H1 (cell line): ENCODE data around the gene HTR3C. TPM values are rescaled to one million over a fixed set of nuclear protein-coding genes. Genes with fewer than 3 reads are reported as not detected.

Experiments
- CTCF ChIA-PET: fragments of 300-600 bp; sonication (Branson Sonifier 250); formaldehyde crosslinking; loops from one replicate; lab custom pipeline; 2021; ENCODE audit not compliant: partially characterized antibody; lab: Charles Lee
- POLR2A ChIA-PET: fragments of 300-600 bp; sonication (Branson Sonifier 250); formaldehyde crosslinking; loops from one replicate; lab custom pipeline; 2021; ENCODE audit warnings: inconsistent platforms; ENCODE audit not compliant: partially characterized antibody; lab: Charles Lee
- DNase-seq, 2 experiments: peaks; one replicate each; pipeline versions ENCODE4 v3.0.0 to v3.0.0-alpha.2; 2010 to 2022; ENCODE audit warnings: low spot score in 2 of 2, low read depth in 1 of 2, mixed read lengths in 1 of 2
- FAIRE-seq: peaks from 2 replicates; lab custom pipeline; 2011; peaks lifted over from hg19 to GRCh38; lab: Jason Lieb, UNC
- H2AFZ ChIP-seq: 2 replicates; pipeline ENCODE4 v1.8.1; 2012; ENCODE audit warnings: low read length, inconsistent platforms
- H2AK5ac ChIP-seq: 2 replicates; pipeline ENCODE4 v1.6.1; 2013; ENCODE audit warnings: low read depth, low read length
- H2BK120ac ChIP-seq: replicated peaks from 2 replicates; pipeline ENCODE3; 2013; ENCODE audit warnings: low read depth, low read length, inconsistent platforms
- H2BK12ac ChIP-seq: 2 replicates; pipeline ENCODE4 v1.6.1; 2013; ENCODE audit warnings: low read depth, low read length
- H2BK15ac ChIP-seq: 2 replicates; pipeline ENCODE4 v1.6.1; 2013; ENCODE audit warnings: low read length
- H2BK20ac ChIP-seq: 2 replicates; pipeline ENCODE4 v1.6.1; 2013; ENCODE audit warnings: low read length
- H2BK5ac ChIP-seq: 2 replicates; pipeline ENCODE4 v1.6.1; 2013; ENCODE audit warnings: low read depth, low read length
- H3K14ac ChIP-seq: 2 replicates; pipeline ENCODE4 v1.6.1; 2013; ENCODE audit warnings: inconsistent platforms; ENCODE audit not compliant: insufficient read length
- H3K18ac ChIP-seq: 2 replicates; pipeline ENCODE4 v1.6.1; 2013; ENCODE audit warnings: low read length; ENCODE audit errors: extremely low read depth
- H3K23ac ChIP-seq: 2 replicates; pipeline ENCODE4 v1.6.1; 2013; ENCODE audit warnings: inconsistent platforms; ENCODE audit not compliant: insufficient read length
- H3K23me2 ChIP-seq: 2 replicates; pipeline ENCODE4 v1.6.1; 2013; ENCODE audit warnings: low read depth, low read length
- H3K27ac ChIP-seq: 2 replicates; pipeline ENCODE4 v1.6.1; 2011; ENCODE audit warnings: low read depth, low read length, inconsistent platforms
- H3K27me3 ChIP-seq, 4 experiments: replicated peaks in 1 of 4; 1 replicate in 1 of 4; 2 replicates in 3 of 4; pipeline versions ENCODE4 v1.6.1 to v1.8.1; 2011 to 2013; ENCODE audit warnings: low read length in 3 of 4, mild to moderate bottlenecking in 3 of 4, inconsistent platforms in 2 of 4, mixed read lengths in 2 of 4, moderate library complexity in 1 of 4; ENCODE audit not compliant: control insufficient read depth in 3 of 4, insufficient read depth in 3 of 4; ENCODE audit errors: extremely low read depth in 1 of 4
- H3K36me3 ChIP-seq, 4 experiments: 2 replicates each; pipeline versions ENCODE4 v1.6.1 to v1.8.1; 2011 to 2013; ENCODE audit warnings: mild to moderate bottlenecking in 4 of 4, low read length in 3 of 4, moderate library complexity in 2 of 4, control low read depth in 1 of 4, inconsistent platforms in 1 of 4; ENCODE audit not compliant: insufficient read depth in 4 of 4, control insufficient read depth in 2 of 4
- H3K4ac ChIP-seq: replicated peaks from 2 replicates; pipeline ENCODE3; 2013; ENCODE audit warnings: low read length, low read depth, mixed read lengths, inconsistent platforms; ENCODE audit not compliant: insufficient read length
- H3K4me1 ChIP-seq, 4 experiments: replicated peaks in 1 of 4; 1 replicate in 1 of 4; 2 replicates in 3 of 4; pipeline versions ENCODE4 v1.6.1 to v1.8.1; 2011 to 2013; ENCODE audit warnings: low read length in 3 of 4, inconsistent platforms in 2 of 4, mixed read lengths in 1 of 4; ENCODE audit not compliant: insufficient read depth in 4 of 4, control insufficient read depth in 3 of 4
- H3K4me2 ChIP-seq, 2 experiments: 2 replicates each; pipeline versions ENCODE4 v1.6.1 to v1.8.1; 2011 to 2013; ENCODE audit warnings: low read depth in 2 of 2, low read length in 2 of 2, control low read depth in 1 of 2, inconsistent platforms in 1 of 2, mild to moderate bottlenecking in 1 of 2; ENCODE audit not compliant: insufficient read depth in 1 of 2
- H3K4me3 ChIP-seq, 4 experiments: fragments of 200-600, 300-600 bp in 1 of 4; sonication (generic), shearing (Covaris generic), sonication (Bioruptor Twin) in 1 of 4; 2 replicates each; pipeline versions ENCODE4 v1.5.1 to v1.8.1; 2011 to 2016; ENCODE audit warnings: low read length in 4 of 4, low read depth in 3 of 4, control low read depth in 2 of 4, inconsistent platforms in 2 of 4, mild to moderate bottlenecking in 2 of 4, mixed read lengths in 1 of 4, moderate library complexity in 1 of 4; ENCODE audit not compliant: insufficient read depth in 2 of 4; ENCODE audit errors: extremely low read depth in 1 of 4
- H3K56ac ChIP-seq: replicated peaks from 2 replicates; pipeline ENCODE3; 2013; ENCODE audit warnings: low read depth, mild to moderate bottlenecking, mixed read lengths, low read length, inconsistent platforms; ENCODE audit not compliant: insufficient read length
- H3K79me1 ChIP-seq: 2 replicates; pipeline ENCODE4 v1.6.1; 2013; ENCODE audit warnings: low read depth, low read length, control low read depth
- H3K79me2 ChIP-seq, 2 experiments: 2 replicates each; pipeline versions ENCODE4 v1.6.1 to v1.8.1; 2012 to 2013; ENCODE audit warnings: low read length in 2 of 2, mild to moderate bottlenecking in 2 of 2, inconsistent platforms in 1 of 2; ENCODE audit not compliant: insufficient read depth in 2 of 2, control insufficient read depth in 1 of 2
- H3K9ac ChIP-seq, 4 experiments: replicated peaks in 1 of 4; 1 replicate in 1 of 4; 2 replicates in 3 of 4; pipeline versions ENCODE4 v1.6.1 to v1.8.1; 2011 to 2013; ENCODE audit warnings: low read depth in 3 of 4, low read length in 3 of 4, control low read depth in 2 of 4, mild to moderate bottlenecking in 2 of 4, moderate library complexity in 2 of 4, inconsistent platforms in 1 of 4; ENCODE audit errors: extremely low read depth in 1 of 4
- H3K9me3 ChIP-seq, 2 experiments: 2 replicates each; pipeline versions ENCODE4 v1.6.1 to v1.8.1; 2012 to 2013; ENCODE audit warnings: mild to moderate bottlenecking in 2 of 2, moderate library complexity in 2 of 2, control low read depth in 1 of 2, inconsistent platforms in 1 of 2, low read depth in 1 of 2, low read length in 1 of 2, mixed read lengths in 1 of 2; ENCODE audit not compliant: insufficient read depth in 2 of 2
- H4K20me1 ChIP-seq, 2 experiments: replicated peaks in 1 of 2; 2 replicates each; pipeline versions ENCODE3 to v1.8.1; 2011 to 2013; ENCODE audit warnings: inconsistent platforms in 2 of 2, low read length in 2 of 2, mild to moderate bottlenecking in 1 of 2; ENCODE audit not compliant: insufficient read depth in 2 of 2, control insufficient read depth in 1 of 2
- H4K5ac ChIP-seq: 2 replicates; pipeline ENCODE4 v1.6.1; 2013; ENCODE audit warnings: low read length, low read depth, mixed read lengths, inconsistent platforms; ENCODE audit not compliant: insufficient read length
- H4K8ac ChIP-seq: 2 replicates; pipeline ENCODE4 v1.8.0; 2013; ENCODE audit warnings: mild to moderate bottlenecking, moderate library complexity, low read length, inconsistent platforms; ENCODE audit not compliant: insufficient read depth; ENCODE audit errors: extremely low read depth
- H4K91ac ChIP-seq: replicated peaks from 2 replicates; pipeline ENCODE3; 2013; ENCODE audit warnings: low read length, mixed read lengths, inconsistent platforms; ENCODE audit not compliant: insufficient read length
- CBX8 ChIP-seq: fragments of 300-800, 300-1000 bp; sonication (generic); IDR thresholded peaks from 2 replicates; pipeline ENCODE4 v1.7.1; 2016; ENCODE audit warnings: low read depth, low read length, borderline replicate concordance
- CHD2 ChIP-seq: IDR thresholded peaks from 2 replicates; pipeline ENCODE4 v1.6.1; 2012; ENCODE audit warnings: low read length, improper control_type of control experiment
- GTF2F1 ChIP-seq: IDR thresholded peaks from 2 replicates; pipeline ENCODE4 v1.6.1; 2012; ENCODE audit warnings: low read depth, low read length, improper control_type of control experiment, borderline replicate concordance
- KDM1A ChIP-seq: fragments of 200-600, 300-600 bp; sonication (generic); IDR thresholded peaks from 2 replicates; pipeline ENCODE4 v1.7.1; 2016; ENCODE audit warnings: mild to moderate bottlenecking, low read length, borderline replicate concordance
- MAFK ChIP-seq: IDR thresholded peaks from 2 replicates; pipeline ENCODE4 v1.6.1; 2012; ENCODE audit warnings: low read depth, mild to moderate bottlenecking, improper control_type of control experiment, low read length
- POLR2A ChIP-seq, 2 experiments: IDR thresholded peaks; 1 replicate in 1 of 2; 2 replicates in 1 of 2; pipeline ENCODE4 v1.6.1; 2011; ENCODE audit warnings: low read depth in 2 of 2, low read length in 2 of 2, mild to moderate bottlenecking in 2 of 2; ENCODE audit errors: control extremely low read depth in 1 of 2
- POU5F1 ChIP-seq: IDR thresholded peaks from 2 replicates; pipeline ENCODE4 v1.6.1; 2011; ENCODE audit warnings: low read depth, mild to moderate bottlenecking, low read length, moderate library complexity
- RAD21 ChIP-seq, 2 experiments: IDR thresholded peaks in 1 of 2; conservative IDR thresholded peaks in 1 of 2; 2 replicates each; pipeline ENCODE4 v1.6.1; 2011; ENCODE audit warnings: low read depth in 2 of 2, low read length in 2 of 2, improper control_type of control experiment in 1 of 2, inconsistent platforms in 1 of 2, mild to moderate bottlenecking in 1 of 2, moderate library complexity in 1 of 2
- RNF2 ChIP-seq: fragments of 200-900, 300-1000 bp; sonication (generic); IDR thresholded peaks from 2 replicates; pipeline ENCODE4 v1.7.1; 2016; ENCODE audit warnings: borderline replicate concordance, low read depth, mild to moderate bottlenecking, antibody characterized with exemption, low read length; ENCODE audit not compliant: poor library complexity, severe bottlenecking; ENCODE audit errors: missing control alignments
- SP1 ChIP-seq: IDR thresholded peaks from 2 replicates; pipeline ENCODE4 v1.6.1; 2011; ENCODE audit warnings: low read depth, low read length
- SP2 ChIP-seq: IDR thresholded peaks from 2 replicates; pipeline ENCODE4 v1.6.1; 2012; ENCODE audit warnings: mild to moderate bottlenecking, low read length, inconsistent platforms
- SP4 ChIP-seq: IDR thresholded peaks from 2 replicates; pipeline ENCODE4 v1.6.1; 2012; ENCODE audit warnings: low read length, inconsistent platforms
- TAF7 ChIP-seq: optimal IDR thresholded peaks from 2 replicates; pipeline ENCODE3; 2011; ENCODE audit warnings: low read depth, mild to moderate bottlenecking, inconsistent platforms, low read length, moderate library complexity, borderline replicate concordance
- WGBS, 2 experiments: shearing (Covaris generic) in 1 of 2; methylation state at CpG; one replicate each; pipeline versions ENCODE4 v1.1.6 to v1.1.7; 2013 to 2015; ENCODE audit warnings: low lambda C conversion rate in 2 of 2, mixed read lengths in 2 of 2, inconsistent platforms in 1 of 2, low coverage in 1 of 2, missing lambda C conversion rate in 1 of 2; ENCODE audit not compliant: insufficient replicate concordance in 2 of 2, insufficient coverage in 1 of 2, insufficient read length in 1 of 2; ENCODE audit errors: extremely low coverage in 1 of 2, missing lambda C conversion rate in 1 of 2; 5-methylcytosine and 5-hydroxymethylcytosine counted together
- polyA plus RNA-seq, 7 experiments: library from polyadenylated mRNA; depleted of rRNA in 3 of 7; stranded (reverse) in 5 of 7; unstranded in 2 of 7; fragments of >200 nt in 5 of 7; fragments of 200-250 nt in 2 of 7; gene quantifications; 1 replicate in 5 of 7; 2 replicates in 1 of 7; 4 replicates in 1 of 7; pipeline versions ENCODE4 v1.2.1 to v1.2.3, GENCODE V29; 2011 to 2013; ENCODE audit warnings: missing spikeins in 2 of 7, mixed read lengths in 2 of 7
- total RNA-seq: library from RNA; stranded (reverse); fragmentation: NEBNext Ultra II Directional; extraction: Animal tissue kit (Norgen Biotek cat#: 25700); gene quantifications from 2 replicates; pipeline ENCODE4 v1.2.1, GENCODE V29; 2021

HTR3C gene
- total and polyA plus RNA-seq, 2 of the 8 experiments (the other 6 are each of a cell fraction or from before 2014, with no cell fraction given), result 0.03 TPM; not detected in 1

DNA sequence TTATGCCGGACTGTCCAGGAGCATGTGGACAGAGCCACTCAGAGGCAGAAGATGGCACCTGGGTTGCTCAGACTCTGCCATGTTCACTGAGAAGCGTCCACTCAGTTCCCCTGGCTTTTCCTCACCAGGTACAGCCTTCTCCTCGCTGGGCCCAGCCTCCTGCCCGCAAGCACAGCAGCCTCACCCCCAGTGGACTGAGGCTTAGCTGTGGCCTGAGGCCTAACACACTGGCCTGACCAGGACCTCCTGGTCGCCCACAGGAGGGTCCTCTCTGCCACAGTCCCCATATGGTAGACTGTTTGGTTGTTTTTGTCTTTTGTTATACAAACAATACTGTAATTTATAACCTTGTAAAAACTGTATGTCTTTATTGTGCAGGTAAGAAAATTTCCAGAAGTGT lies 15.5 kb downstream of the HTR3C start:
- TF ChIP-seq SP2 (no peak), GTF2F1 (no peak), RAD21 (IDR thresholded peaks at IDR 0.05 in 1 of 2, conservative IDR thresholded peaks at IDR 0.05 in 1 of 2; ENCODE audit: low read depth in 2 of 2, low read length in 2 of 2) (no peak), POU5F1 (no peak), KDM1A (no peak), TAF7 (no peak), CBX8 (no peak), SP1 (no peak), CHD2 (no peak), SP4 (no peak), RNF2 (no peak), POLR2A (IDR thresholded peaks at IDR 0.05; ENCODE audit: control extremely low read depth in 1 of 2, low read depth in 2 of 2, low read length in 2 of 2) (no peak), MAFK (no peak)
- POLR2A ChIA-PET, result no interaction called here

More for the DNA sequence above, 15.5 kb downstream of the HTR3C start:
- no peaks in the 10 kb centered on the region for H3K79me1 ChIP-seq
- no peak overlapping the region for H2BK5ac ChIP-seq
- no peak overlapping the region for H2BK20ac ChIP-seq
- no peaks in the 10 kb centered on the region for H3K27me3 ChIP-seq
- DNase-seq, result no peak
- no peaks in the 10 kb centered on the region for H3K4me1 ChIP-seq
- no peaks in the 10 kb centered on the region for H3K79me2 ChIP-seq
- no peak overlapping the region for H3K27ac ChIP-seq
- H3K4ac ChIP-seq, result no peak overlapping the region
- H4K5ac ChIP-seq, result no peak overlapping the region
- H3K56ac ChIP-seq, result no peak overlapping the region
- H3K9me3 ChIP-seq, result peaks cover 5 to 7% of the 10 kb centered on the region in 2 experiments; a peak in 2 of 4 replicates
- H2BK15ac ChIP-seq, result no peak overlapping the region
- H3K36me3 ChIP-seq, result no peaks in the 10 kb centered on the region
- 88% methylated on average over 5 of the region's 5 CpGs; no CpG with 5 or more reads in 1 of the 2 experiments for WGBS, 2 experiments
- no peak overlapping the region for H4K91ac ChIP-seq
- no peak overlapping the region for H3K4me3 ChIP-seq
- no peak overlapping the region for H2BK120ac ChIP-seq
- H3K4me2 ChIP-seq, result no peak overlapping the region
- FAIRE-seq, result no peak
- H3K9ac ChIP-seq, result no peak overlapping the region
- H2AFZ ChIP-seq, result no peak overlapping the region
- H4K8ac ChIP-seq, result no peak overlapping the region
- H3K23ac ChIP-seq, result no peak overlapping the region
- no peak overlapping the region for H3K18ac ChIP-seq
- no peak overlapping the region for H3K14ac ChIP-seq
- no peaks in the 10 kb centered on the region for H3K23me2 ChIP-seq
- H2AK5ac ChIP-seq, result no peak overlapping the region
- H4K20me1 ChIP-seq, result no peaks in the 10 kb centered on the region
- CTCF ChIA-PET, result interaction anchor here (0.7 to 1.5 kb wide), 2 partner anchors 28 to 33 kb away, joined by 3 to 8 read pairs; no protein-coding TSS in a partner anchor
- no peak overlapping the region for H2BK12ac ChIP-seq
